Measurements from ENCODE around the gene EIF5B. TPM values are rescaled to one million over a fixed set of nuclear protein-coding genes. Genes with fewer than 3 reads are reported as not detected.

The EIF5B gene
- total RNA-seq, 4 donors from 2014 or later = 25.4 to 30.7 (median 29.0) TPM

- 81 to 83% methylated on average over 12 of the region's 12 CpGs for WGBS, 2 donors
- no peak overlapping the region for H3K4me3 ChIP-seq (ENCODE audit: low read depth, poor library complexity, severe bottlenecking)
- no peak for TF ChIP-seq CTCF (IDR thresholded peaks at IDR 0.05)
- no peak for TF ChIP-seq POLR2A (IDR thresholded peaks at IDR 0.05)
- intact Hi-C loops (cut with DNase I; ENCODE audit: low total_unique reads) = no loop called here
- DNase-seq (ENCODE audit: low spot score in 2 of 2) = no peak
Observed at GRCh38 chr2:99431587-99432275, 94.5 kb downstream of the EIF5B start.

GRCh38 chr2:99433340-99433739, 96.2 kb downstream of the EIF5B start:
- no peak for DNase-seq (ENCODE audit: low spot score in 2 of 2)
- no peak overlapping the region for H3K4me3 ChIP-seq (ENCODE audit: low read depth, poor library complexity, severe bottlenecking)
- 71 to 77% methylated on average over 2 of the region's 2 CpGs for WGBS, 2 donors
- TF ChIP-seq CTCF (IDR thresholded peaks at IDR 0.05) = no peak
- TF ChIP-seq POLR2A (IDR thresholded peaks at IDR 0.05) = no peak
- intact Hi-C loops (cut with DNase I; ENCODE audit: low total_unique reads) = no loop called here

DNA sequence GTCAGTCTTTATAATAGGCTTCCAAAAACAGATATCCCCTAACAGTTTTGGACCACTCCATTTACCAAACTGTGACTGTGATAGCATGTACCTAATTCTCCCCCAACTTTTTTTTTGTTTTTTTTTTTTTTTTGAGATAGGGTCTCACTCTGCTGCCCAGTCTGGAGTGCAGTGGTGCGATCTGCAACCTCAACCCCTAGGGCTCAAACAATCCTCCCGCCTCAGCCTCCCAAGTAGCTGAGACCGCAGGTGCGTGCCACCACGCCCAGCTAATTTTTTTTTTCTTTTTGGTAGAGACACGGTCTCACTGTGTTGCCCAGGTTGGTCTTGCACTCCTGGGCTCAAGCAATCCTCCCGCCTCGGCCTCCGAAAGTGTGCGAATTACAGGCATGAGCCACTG, 99.7 kb downstream of the EIF5B start:
- no peak for DNase-seq (ENCODE audit: low spot score in 2 of 2)
- intact Hi-C loops (cut with DNase I; ENCODE audit: low total_unique reads) = no loop called here
- WGBS, 2 donors = 97 to 98% methylated on average over 10 of the region's 10 CpGs
- TF ChIP-seq CTCF (IDR thresholded peaks at IDR 0.05) (no peak), POLR2A (IDR thresholded peaks at IDR 0.05) (no peak)
- no peak overlapping the region for H3K4me3 ChIP-seq (ENCODE audit: low read depth, poor library complexity, severe bottlenecking)

- DNase-seq (ENCODE audit: low spot score in 2 of 2) = no peak
- WGBS, 2 donors = 85 to 86% methylated on average over 4 of the region's 4 CpGs
- TF ChIP-seq POLR2A (IDR thresholded peaks at IDR 0.05) (no peak), CTCF (IDR thresholded peaks at IDR 0.05) (no peak)
- no peak overlapping the region for H3K4me3 ChIP-seq (ENCODE audit: low read depth, poor library complexity, severe bottlenecking)
- intact Hi-C loops (cut with DNase I; ENCODE audit: low total_unique reads) = no loop called here
Observed at GRCh38 chr2:99439971-99440505, 102.8 kb downstream of the EIF5B start.

GRCh38 chr2:99442837-99443236, 105.6 kb downstream of the EIF5B start:
- TF ChIP-seq POLR2A (IDR thresholded peaks at IDR 0.05) (no peak), CTCF (IDR thresholded peaks at IDR 0.05) (no peak)
- intact Hi-C loops (cut with DNase I; ENCODE audit: low total_unique reads) = no loop called here
- WGBS, 2 donors = 73 to 74% methylated on average over 1 of the region's 1 CpG
- no peak overlapping the region for H3K4me3 ChIP-seq (ENCODE audit: low read depth, poor library complexity, severe bottlenecking)
- DNase-seq (ENCODE audit: low spot score in 2 of 2) = no peak

DNA sequence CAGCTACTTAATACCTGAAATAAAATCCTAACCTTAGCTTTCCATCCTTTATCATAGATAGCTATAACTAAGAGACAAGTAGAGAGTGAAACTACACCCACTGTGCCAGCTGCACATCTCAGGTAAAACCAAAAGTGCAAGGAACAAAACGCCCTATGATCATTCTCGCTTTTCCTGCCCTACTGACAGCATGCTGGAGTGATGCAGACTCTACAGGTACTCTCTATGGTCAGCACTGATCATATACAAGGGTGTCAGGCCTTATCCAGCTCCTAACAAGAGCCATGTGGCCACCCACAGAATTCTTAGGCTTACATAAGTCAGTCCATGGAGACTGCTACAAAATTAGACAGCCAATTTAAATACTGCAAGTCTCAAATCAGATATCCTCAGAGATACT, 107.0 kb downstream of the EIF5B start:
- TF ChIP-seq CTCF (IDR thresholded peaks at IDR 0.05) (no peak), POLR2A (IDR thresholded peaks at IDR 0.05) (no peak)
- intact Hi-C loops (cut with DNase I; ENCODE audit: low total_unique reads) = no loop called here
- no peak for DNase-seq (ENCODE audit: low spot score in 2 of 2)
- WGBS, 2 donors = 81 to 88% methylated on average over 2 of the region's 2 CpGs
- H3K4me3 ChIP-seq (ENCODE audit: low read depth, poor library complexity, severe bottlenecking) = no peak overlapping the region

All from lower leg skin (tissue), 4 donors.